ENCODE results near the gene PRR7. TPM values are rescaled to one million over a fixed set of nuclear protein-coding genes. Genes with fewer than 3 reads are reported as not detected.

Gene PRR7
- total and polyA plus RNA-seq, 2 of the 13 experiments (the other 11 are each of a cell fraction or from before 2014, with no cell fraction given) = 4.8 to 5.0 TPM

- TF ChIP-seq ZNF407 (CRISPR knock-in tag; IDR thresholded peaks at IDR 0.05; ENCODE audit: not compliant biosample characterization) = no peak
- no peak for TF ChIP-seq SIX4 (CRISPR knock-in tag; IDR thresholded peaks at IDR 0.05)
- no peak for TF ChIP-seq HNRNPK (IDR thresholded peaks at IDR 0.05; ENCODE audit: low read depth, low read length, poor library complexity, severe bottlenecking)
- TF ChIP-seq STAT6 (CRISPR knock-in tag; IDR thresholded peaks at IDR 0.05; ENCODE audit: borderline replicate concordance) = no peak
- no peak for TF ChIP-seq ZBTB43 (CRISPR knock-in tag; conservative IDR thresholded peaks at IDR 0.05)
- TF ChIP-seq ZNF589 (CRISPR knock-in tag; conservative IDR thresholded peaks at IDR 0.05) = 0 out of 2 replicates have a peak, but pooled peaks have one; percentile 32
- no peak for TF ChIP-seq ZNF451 (CRISPR knock-in tag; IDR thresholded peaks at IDR 0.05)
- TF ChIP-seq ZHX1 (CRISPR knock-in tag; IDR thresholded peaks at IDR 0.05; ENCODE audit: low read depth) = 0 out of 2 replicates have a peak, but pooled peaks have one; percentile 36
- TF ChIP-seq FOSL2 (CRISPR knock-in tag; IDR thresholded peaks at IDR 0.05) = peak; percentile 95
These were observed 1.1 kb downstream of the PRR7 start (continued) for GRCh38 chr5:177447611-177448243.

Data from HepG2 (cell line).